GM12892 (cell line): ENCODE results near the gene CCDC188.

Experiments used
- POLR2A ChIP-seq: IDR thresholded peaks from 2 replicates; pipeline ENCODE4 v1.6.1; 2011; ENCODE audit warnings: low read depth, low read length, control low read depth
- POLR2AphosphoS5 ChIP-seq: IDR thresholded peaks from 2 replicates; pipeline ENCODE4 v1.6.1; 2011; ENCODE audit warnings: low read depth, low read length, control low read depth

DNA sequence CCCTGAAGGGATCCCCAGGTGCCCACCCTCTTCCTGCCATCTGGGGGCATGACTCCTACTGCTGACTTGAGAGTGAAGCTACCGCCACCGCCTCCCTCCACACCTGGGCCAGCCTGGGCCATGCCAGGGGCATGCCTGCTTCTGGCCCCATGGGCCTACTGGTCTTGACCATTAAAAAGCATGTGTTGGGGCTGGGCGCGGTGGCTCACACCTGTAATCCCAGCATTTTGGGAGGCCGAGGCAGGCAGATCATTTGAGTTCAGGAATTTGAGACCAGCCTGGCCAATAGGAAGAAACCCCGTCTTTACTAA is 37.7 kb upstream of the CCDC188 start:
- no peak for TF ChIP-seq POLR2AphosphoS5
- TF ChIP-seq POLR2A: no peak
